Raji (cell line): Measurements from ENCODE around the gene GPR18.

Experiments
- POLR2A ChIP-seq: IDR thresholded peaks from 2 replicates; pipeline ENCODE4 v1.6.1; 2011; ENCODE audit warnings: low read depth, low read length, control low read depth; ENCODE audit not compliant: insufficient read depth

Gene GPR18

GRCh38 chr13:99279637-99280036 lies 21.5 kb upstream of the GPR18 start:
- no peak for TF ChIP-seq POLR2A

GRCh38 chr13:99278843-99279242 lies 20.7 kb upstream of the GPR18 start:
- TF ChIP-seq POLR2A = no peak

- TF ChIP-seq POLR2A = no peak
Measured at GRCh38 chr13:99278200-99278599, 20.0 kb upstream of the GPR18 start.

GRCh38 chr13:99277629-99278028 lies 19.4 kb upstream of the GPR18 start:
- no peak for TF ChIP-seq POLR2A

GRCh38 chr13:99276706-99277105 lies 18.5 kb upstream of the GPR18 start:
- TF ChIP-seq POLR2A = no peak

GRCh38 chr13:99275093-99275469 lies 16.9 kb upstream of the GPR18 start:
- no peak for TF ChIP-seq POLR2A

- TF ChIP-seq POLR2A = no peak
Measured at GRCh38 chr13:99273128-99273527, 14.9 kb upstream of the GPR18 start.

GRCh38 chr13:99272481-99272880 lies 14.3 kb upstream of the GPR18 start:
- TF ChIP-seq POLR2A = no peak

GRCh38 chr13:99271249-99271648 lies 13.1 kb upstream of the GPR18 start:
- no peak for TF ChIP-seq POLR2A

GRCh38 chr13:99270518-99270917 lies 12.3 kb upstream of the GPR18 start:
- TF ChIP-seq POLR2A = no peak

GRCh38 chr13:99269627-99270241 lies 11.6 kb upstream of the GPR18 start:
- no peak for TF ChIP-seq POLR2A

- TF ChIP-seq POLR2A = no peak
Measured at GRCh38 chr13:99268822-99269221, 10.6 kb upstream of the GPR18 start.

- TF ChIP-seq POLR2A = no peak
Measured at GRCh38 chr13:99267927-99268326, 9.7 kb upstream of the GPR18 start.

- no peak for TF ChIP-seq POLR2A
Measured at GRCh38 chr13:99266827-99267226, 8.6 kb upstream of the GPR18 start.

- no peak for TF ChIP-seq POLR2A
Measured at GRCh38 chr13:99265821-99266426, 7.7 kb upstream of the GPR18 start.

GRCh38 chr13:99265162-99265800 lies 7.1 kb upstream of the GPR18 start:
- TF ChIP-seq POLR2A = no peak

- TF ChIP-seq POLR2A = no peak
Measured at GRCh38 chr13:99264051-99264450, 5.9 kb upstream of the GPR18 start.

- TF ChIP-seq POLR2A = no peak
Measured at GRCh38 chr13:99263126-99263785, 5.1 kb upstream of the GPR18 start.
